Neutrophil (primary cell): ENCODE data around the gene MEN1.

ENCODE experiments used
- H3K27ac ChIP-seq: fragments of 200-600 bp; sonication (generic); 2 replicates; pipeline ENCODE4 v1.5.1; 2016; ENCODE audit warnings: mild to moderate bottlenecking, moderate library complexity
- H3K27me3 ChIP-seq: fragments of 200-600 bp; sonication (generic); 2 replicates; pipeline ENCODE4 v1.6.0; 2016; ENCODE audit warnings: mild to moderate bottlenecking
- H3K36me3 ChIP-seq: fragments of 200-600 bp; sonication (generic); 2 replicates; pipeline ENCODE4 v1.5.1; 2017
- H3K4me1 ChIP-seq, 2 experiments: fragments of 200-600 bp in 1 of 2; sonication (generic) in 1 of 2; 1 replicate in 1 of 2; 2 replicates in 1 of 2; pipeline versions ENCODE4 v1.5.1 to v1.6.1; 2013 to 2016; ENCODE audit warnings: low read depth in 1 of 2, low read length in 1 of 2, mild to moderate bottlenecking in 1 of 2, moderate library complexity in 1 of 2; ENCODE audit not compliant: control insufficient read depth in 1 of 2, insufficient read depth in 1 of 2
- H3K4me3 ChIP-seq, 2 experiments: fragments of 200-600 bp in 1 of 2; sonication (generic) in 1 of 2; 1 replicate in 1 of 2; 2 replicates in 1 of 2; pipeline ENCODE4 v1.5.1; 2013 to 2016; ENCODE audit warnings: low read depth in 1 of 2, low read length in 1 of 2, mild to moderate bottlenecking in 1 of 2, moderate library complexity in 1 of 2
- H3K9me3 ChIP-seq: fragments of 200-600 bp; sonication (generic); 2 replicates; pipeline ENCODE4 v1.5.1; 2016
- TF ChIP-seq, protein P1 (sequence below): fragments of 200-600 bp; sonication (generic); IDR thresholded peaks from 2 replicates; pipeline ENCODE4 v1.5.1; 2016; ENCODE audit warnings: antibody characterized with exemption

Gene MEN1

DNA sequence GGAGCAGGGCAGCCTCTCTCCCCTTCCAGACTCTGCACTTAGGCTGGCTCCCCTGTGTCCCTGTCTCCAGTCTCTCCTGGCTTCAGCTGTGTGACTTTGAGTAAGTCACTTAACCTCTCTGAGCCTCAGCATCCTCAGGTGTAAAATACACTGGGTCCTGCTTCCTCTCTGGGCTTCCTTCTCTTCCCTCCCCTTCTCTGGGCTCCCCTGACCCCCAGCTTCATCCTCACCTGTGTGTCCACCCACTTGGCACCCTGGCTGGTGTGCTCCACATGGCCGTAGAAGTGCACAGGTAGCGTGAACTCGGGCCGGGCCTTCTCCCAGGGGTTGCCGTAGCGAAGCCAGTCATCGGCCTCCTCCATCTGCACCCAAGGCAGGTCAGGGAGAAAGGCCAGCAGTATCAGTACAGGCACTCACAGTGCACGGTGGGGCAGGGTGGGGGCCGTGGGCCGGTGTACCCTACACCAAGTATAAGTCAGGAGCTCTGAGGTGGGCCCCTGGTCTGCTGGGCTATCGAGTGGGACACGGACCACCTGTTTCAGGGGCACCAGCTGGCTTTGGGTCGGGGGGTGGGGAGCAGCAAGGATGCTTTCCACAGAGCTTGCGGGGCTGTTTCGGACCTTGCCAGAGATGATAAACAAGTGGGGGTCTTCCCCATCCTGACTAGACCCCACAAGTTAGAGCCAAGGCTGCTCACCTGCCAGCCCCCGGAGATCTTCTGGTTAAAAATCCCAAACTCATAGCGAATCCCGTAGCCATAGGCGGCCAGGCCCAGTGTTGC is 52.6 kb downstream of the MEN1 start:
- TF ChIP-seq, protein P1, sequence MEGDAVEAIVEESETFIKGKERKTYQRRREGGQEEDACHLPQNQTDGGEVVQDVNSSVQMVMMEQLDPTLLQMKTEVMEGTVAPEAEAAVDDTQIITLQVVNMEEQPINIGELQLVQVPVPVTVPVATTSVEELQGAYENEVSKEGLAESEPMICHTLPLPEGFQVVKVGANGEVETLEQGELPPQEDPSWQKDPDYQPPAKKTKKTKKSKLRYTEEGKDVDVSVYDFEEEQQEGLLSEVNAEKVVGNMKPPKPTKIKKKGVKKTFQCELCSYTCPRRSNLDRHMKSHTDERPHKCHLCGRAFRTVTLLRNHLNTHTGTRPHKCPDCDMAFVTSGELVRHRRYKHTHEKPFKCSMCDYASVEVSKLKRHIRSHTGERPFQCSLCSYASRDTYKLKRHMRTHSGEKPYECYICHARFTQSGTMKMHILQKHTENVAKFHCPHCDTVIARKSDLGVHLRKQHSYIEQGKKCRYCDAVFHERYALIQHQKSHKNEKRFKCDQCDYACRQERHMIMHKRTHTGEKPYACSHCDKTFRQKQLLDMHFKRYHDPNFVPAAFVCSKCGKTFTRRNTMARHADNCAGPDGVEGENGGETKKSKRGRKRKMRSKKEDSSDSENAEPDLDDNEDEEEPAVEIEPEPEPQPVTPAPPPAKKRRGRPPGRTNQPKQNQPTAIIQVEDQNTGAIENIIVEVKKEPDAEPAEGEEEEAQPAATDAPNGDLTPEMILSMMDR = no peak
- H3K36me3 ChIP-seq = peaks cover 62% of the 10 kb centered on the region
- no peak overlapping the region for H3K27ac ChIP-seq
- H3K4me3 ChIP-seq = no peak overlapping the region
- no peaks in the 10 kb centered on the region for H3K27me3 ChIP-seq
- H3K4me1 ChIP-seq = no peaks in the 10 kb centered on the region
- H3K9me3 ChIP-seq = no peaks in the 10 kb centered on the region

DNA sequence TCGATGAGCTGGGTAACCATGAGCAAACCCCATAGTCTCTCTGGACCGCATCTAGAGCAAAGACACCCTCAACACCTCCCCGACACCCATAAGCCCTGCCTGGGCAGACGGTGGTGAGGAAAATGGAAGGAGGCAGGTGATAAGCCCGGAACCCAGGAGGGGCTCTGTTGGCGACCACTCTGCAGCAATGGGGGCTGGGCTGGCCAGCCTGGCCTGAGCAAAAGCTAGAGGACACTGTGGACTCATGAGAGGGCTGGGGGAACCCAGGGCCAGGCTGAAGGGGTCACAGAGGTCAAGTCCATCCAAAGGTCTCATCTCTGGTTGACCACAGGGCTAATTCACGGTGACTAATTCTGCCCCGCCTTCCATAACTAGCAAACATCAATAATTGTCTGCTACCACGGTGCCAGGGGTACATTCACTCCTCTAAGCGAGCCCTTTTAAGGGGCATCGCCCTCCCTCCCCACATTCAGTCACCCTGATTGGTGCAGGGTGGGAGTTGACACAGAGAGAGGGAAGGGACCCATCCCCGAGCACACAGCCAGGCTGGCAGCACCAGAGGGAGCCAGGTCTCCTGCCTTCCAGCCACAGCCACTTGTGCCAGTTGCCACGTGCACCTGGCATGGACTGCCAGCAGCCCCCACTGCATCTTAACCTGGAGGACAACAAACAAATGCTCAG is 54.5 kb downstream of the MEN1 start:
- Histone ChIP-seq H3K27ac (no peak overlapping the region), H3K27me3 (no peaks in the 10 kb centered on the region), H3K4me3 (no peak overlapping the region), H3K36me3 (peaks cover 64% of the 10 kb centered on the region), H3K9me3 (no peaks in the 10 kb centered on the region), H3K4me1 (no peaks in the 10 kb centered on the region)
- TF ChIP-seq, protein P1 = no peak

DNA sequence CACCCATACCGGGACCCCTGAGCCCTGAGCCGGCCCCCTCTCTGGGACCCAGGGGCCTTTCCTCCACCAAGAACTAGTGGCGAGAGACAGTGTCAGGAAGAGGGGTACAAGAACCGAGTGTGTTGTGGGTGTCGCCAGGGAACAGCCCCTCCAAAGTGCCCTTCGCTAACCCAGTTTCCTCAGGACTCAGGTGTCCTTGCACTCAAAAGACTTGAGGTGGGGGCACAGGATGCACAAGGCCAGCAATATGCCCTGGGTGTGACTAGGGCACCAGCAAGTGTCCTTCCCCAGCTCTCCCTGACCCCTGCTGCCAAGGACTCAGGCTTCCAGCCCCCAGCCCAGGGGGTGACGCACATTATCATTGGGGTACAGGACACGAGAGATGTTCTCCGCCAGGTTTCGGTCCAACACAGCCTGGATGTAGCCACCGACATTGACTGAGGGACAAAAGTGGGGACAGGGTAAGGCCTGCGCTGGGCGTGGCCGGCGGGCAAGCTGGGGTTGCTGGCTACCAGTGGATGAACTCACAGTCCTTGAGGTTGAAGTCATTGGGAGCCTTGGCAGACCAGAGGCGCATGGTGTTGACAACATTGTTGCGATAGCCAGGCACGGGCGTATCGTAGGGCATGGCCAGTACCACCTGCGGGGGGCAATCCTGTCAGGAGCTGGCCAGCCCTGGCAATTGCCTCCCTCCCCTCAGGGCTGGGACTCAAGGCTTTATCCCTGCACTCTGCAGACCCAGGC is 55.3 kb downstream of the MEN1 start:
- Histone ChIP-seq H3K9me3 (no peaks in the 10 kb centered on the region), H3K27ac (no peak overlapping the region), H3K4me1 (no peaks in the 10 kb centered on the region), H3K36me3 (peaks cover 64% of the 10 kb centered on the region), H3K27me3 (no peaks in the 10 kb centered on the region), H3K4me3 (no peak overlapping the region)
- TF ChIP-seq, protein P1 = no peak

GRCh38 chr11:64754124-64754918 is 56.0 kb downstream of the MEN1 start:
- no peaks in the 10 kb centered on the region for H3K9me3 ChIP-seq
- no peak overlapping the region for H3K4me3 ChIP-seq
- no peaks in the 10 kb centered on the region for H3K4me1 ChIP-seq
- H3K27me3 ChIP-seq = no peaks in the 10 kb centered on the region
- TF ChIP-seq, protein P1 = no peak
- no peak overlapping the region for H3K27ac ChIP-seq
- peaks cover 60% of the 10 kb centered on the region for H3K36me3 ChIP-seq
